HUES48 (cell line): Measurements from ENCODE around the gene TTC16.

Experiments
- H3K27ac ChIP-seq: one replicate; pipeline ENCODE4 v1.7.0; 2013; ENCODE audit warnings: low read depth, low read length, inconsistent platforms
- H3K27me3 ChIP-seq: 2 replicates; pipeline ENCODE4 v1.6.1; 2013; ENCODE audit warnings: mild to moderate bottlenecking, low read length; ENCODE audit not compliant: control insufficient read depth, insufficient read depth
- H3K36me3 ChIP-seq: 2 replicates; pipeline ENCODE4 v1.6.1; 2013; ENCODE audit warnings: low read length; ENCODE audit not compliant: control insufficient read depth, insufficient read depth
- H3K4me1 ChIP-seq: 2 replicates; pipeline ENCODE4 v1.6.1; 2013; ENCODE audit warnings: mild to moderate bottlenecking, low read length; ENCODE audit not compliant: control insufficient read depth, insufficient read depth
- H3K4me3 ChIP-seq: 2 replicates; pipeline ENCODE4 v1.5.1; 2013; ENCODE audit warnings: mild to moderate bottlenecking, low read depth, low read length
- H3K9ac ChIP-seq: 2 replicates; pipeline ENCODE4 v1.6.1; 2013; ENCODE audit warnings: mild to moderate bottlenecking, low read depth, low read length, moderate library complexity
- H3K9me3 ChIP-seq: 2 replicates; pipeline ENCODE4 v1.6.1; 2013; ENCODE audit warnings: low read length; ENCODE audit not compliant: control insufficient read depth, insufficient read depth

TTC16 gene

DNA sequence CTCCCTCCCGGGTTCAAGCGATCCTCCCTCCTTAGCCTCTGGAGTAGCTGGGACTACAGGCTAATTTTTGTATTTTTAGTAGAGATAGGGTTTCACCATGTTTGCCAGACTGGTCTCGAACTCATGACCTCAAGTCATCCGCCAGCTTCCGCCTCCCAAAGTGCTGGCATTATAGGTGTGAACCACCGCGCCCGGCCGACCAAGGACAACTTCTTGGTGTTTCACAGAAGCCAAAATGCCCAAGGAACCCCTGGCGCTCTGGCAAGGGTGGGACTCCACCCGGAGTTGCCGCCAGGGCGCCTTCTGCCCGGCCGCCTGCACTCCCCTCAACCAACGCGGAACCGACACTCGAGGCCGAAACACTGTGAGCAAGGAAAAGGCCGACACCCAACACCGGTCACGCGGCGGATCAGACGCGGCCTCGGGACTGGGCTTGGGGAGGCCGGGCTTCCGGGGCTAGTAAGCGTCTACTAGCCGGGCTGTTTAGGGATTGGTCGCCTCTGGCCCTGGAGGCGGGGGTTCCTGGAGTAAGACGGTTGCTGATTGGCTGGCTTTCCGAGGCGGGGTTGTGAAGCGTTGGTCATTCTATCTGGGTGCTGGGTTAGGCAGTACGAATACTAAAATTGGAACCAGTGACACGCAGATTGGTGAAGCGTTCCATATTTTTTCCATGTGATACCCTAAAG is 16.8 kb upstream of the TTC16 start:
- Histone ChIP-seq H3K4me1 (no peaks in the 10 kb centered on the region), H3K36me3 (no peaks in the 10 kb centered on the region), H3K27me3 (no peaks in the 10 kb centered on the region), H3K27ac (no peak overlapping the region), H3K9ac (peak overlapping the region; percentile 35), H3K9me3 (no peaks in the 10 kb centered on the region), H3K4me3 (peak overlapping the region; percentile 54)

DNA sequence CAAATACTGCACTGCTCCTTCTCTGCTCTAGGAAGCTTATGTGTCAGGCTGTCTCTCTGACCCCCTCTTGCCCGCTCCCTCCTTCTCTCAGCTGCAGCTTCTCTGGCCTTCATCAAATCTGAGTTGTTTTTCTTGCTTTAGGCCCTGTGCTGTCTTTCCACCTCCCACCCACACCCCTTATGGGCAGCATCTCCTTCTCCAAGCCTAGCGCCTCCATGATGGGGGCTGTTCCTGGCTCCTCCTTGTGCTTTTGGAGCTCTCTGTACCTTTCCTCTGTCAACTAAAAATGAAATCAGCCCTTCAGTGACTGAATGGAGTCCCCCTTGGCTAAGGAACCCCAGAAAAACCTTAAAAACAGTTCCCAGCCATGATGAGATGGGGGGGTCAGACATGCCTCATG is 15.7 kb upstream of the TTC16 start:
- Histone ChIP-seq H3K9ac (no peak overlapping the region), H3K36me3 (no peaks in the 10 kb centered on the region)

DNA sequence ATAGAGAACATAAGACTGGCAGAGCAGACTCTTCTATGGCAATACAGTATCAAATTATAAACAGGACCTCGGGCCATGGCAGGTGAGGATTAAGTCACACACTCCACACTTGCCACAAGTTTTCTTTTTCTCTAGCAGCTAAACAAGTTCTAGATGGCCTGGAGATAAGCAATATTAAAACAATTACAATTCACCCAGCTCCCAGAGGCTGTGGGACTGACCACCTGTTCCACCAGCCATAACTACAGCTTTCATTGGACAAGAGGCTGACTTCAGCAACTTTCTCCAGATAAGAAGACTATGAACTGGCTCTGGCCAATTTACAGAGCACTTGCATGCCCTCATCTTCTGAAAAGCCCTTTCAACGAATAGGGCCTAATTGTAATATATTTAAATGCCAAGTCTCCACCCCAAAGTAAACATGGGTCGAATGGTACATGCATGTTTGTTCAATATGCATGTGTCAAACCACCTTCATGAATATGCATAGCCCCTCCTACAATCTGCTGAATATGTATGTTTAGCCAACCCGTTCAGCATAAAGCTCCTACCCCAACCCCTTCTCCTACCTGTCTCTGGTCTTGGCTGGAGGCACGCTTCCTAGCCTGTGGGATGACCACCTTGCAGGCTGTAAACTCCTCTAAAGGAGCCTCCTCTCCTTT is 15.2 kb upstream of the TTC16 start:
- Histone ChIP-seq H3K9ac (no peak overlapping the region), H3K4me3 (no peak overlapping the region), H3K27ac (no peak overlapping the region), H3K4me1 (no peaks in the 10 kb centered on the region), H3K36me3 (no peaks in the 10 kb centered on the region), H3K9me3 (no peaks in the 10 kb centered on the region), H3K27me3 (no peaks in the 10 kb centered on the region)

More for the DNA sequence above, 15.7 kb upstream of the TTC16 start:
- Histone ChIP-seq H3K27me3 (no peaks in the 10 kb centered on the region), H3K27ac (no peak overlapping the region), H3K4me1 (no peaks in the 10 kb centered on the region), H3K9me3 (no peaks in the 10 kb centered on the region), H3K4me3 (no peak overlapping the region)

DNA sequence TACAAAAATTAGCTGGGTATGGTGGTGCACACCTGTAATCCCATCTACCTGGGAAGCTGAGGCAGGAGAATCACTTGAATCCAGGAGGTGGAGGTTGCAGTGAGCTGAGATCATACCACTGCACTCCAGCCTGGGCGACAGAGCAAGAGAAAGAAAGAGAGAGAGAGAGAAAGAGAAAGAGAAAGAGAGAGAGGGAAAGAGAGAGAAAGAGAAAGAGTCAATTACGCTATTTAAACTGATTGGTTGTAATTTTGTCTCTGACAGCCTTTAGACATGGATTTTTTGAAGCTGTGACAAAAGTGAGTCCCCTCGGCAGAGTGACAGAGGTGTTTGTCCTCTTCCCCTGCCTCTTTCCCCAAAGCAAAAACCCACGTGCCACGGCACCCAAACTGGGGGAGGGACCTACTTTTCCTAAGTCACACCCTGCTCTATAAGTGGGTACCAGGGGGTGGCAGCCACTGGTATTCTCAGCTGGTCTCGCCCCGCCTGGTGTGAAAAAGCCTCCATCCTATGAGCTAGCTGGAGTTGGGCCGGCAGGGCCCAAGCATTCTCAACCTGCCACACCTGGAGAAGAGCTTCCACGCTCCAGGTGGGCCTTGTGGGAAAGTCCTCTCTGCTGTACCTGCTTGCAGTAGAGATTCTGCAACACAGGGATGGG is 12.5 kb upstream of the TTC16 start:
- H3K4me1 ChIP-seq: 0 out of 2 replicates have a peak, but pooled peaks cover 4% of the 10 kb centered on the region

DNA sequence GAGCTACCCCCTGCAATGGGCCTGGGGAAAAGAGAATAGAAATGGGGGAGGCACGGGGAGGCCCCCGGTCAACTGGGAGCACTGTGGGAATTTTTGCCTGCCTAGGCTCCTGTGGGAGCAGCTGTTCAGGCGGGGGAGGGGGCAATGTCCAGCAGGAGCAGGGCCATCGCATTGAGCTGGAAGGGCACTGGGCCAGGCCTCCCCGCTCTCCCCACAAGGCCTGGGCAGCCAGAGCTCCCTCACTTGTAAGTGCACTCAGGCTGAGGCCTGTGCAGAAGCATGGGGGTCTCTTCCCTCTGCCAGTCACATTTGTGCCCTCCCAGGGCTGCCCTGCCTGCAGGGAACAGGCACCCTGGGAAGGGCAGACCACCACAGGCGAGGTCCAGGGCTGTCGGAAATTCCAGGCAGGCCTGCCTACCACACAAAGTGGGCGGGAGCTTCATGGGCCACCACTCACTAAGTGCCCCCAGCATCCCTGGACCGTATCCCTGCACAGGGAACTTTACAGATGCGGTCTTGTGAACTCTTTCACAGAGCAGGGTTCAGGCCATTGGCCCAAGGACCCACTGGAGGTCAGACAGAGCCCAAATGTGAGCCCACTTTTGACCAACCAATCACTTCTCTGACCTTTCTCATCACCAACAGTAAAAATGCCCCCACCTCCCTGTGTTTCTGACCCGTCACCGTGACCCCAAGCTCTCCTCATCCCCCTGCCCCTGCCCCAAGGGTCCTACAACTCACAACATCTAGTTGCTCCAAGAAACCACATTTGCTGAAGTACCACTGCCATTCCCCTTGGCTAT is 10.1 kb upstream of the TTC16 start:
- H3K27ac ChIP-seq: no peak overlapping the region
- 0 out of 2 replicates have a peak, but pooled peaks cover 4% of the 10 kb centered on the region for H3K4me1 ChIP-seq
- H3K9me3 ChIP-seq: no peaks in the 10 kb centered on the region
- no peaks in the 10 kb centered on the region for H3K27me3 ChIP-seq
- H3K4me3 ChIP-seq: no peak overlapping the region
- no peak overlapping the region for H3K9ac ChIP-seq
- H3K36me3 ChIP-seq: no peaks in the 10 kb centered on the region

More for the DNA sequence above, 12.5 kb upstream of the TTC16 start:
- no peaks in the 10 kb centered on the region for H3K9me3 ChIP-seq
- H3K36me3 ChIP-seq: no peaks in the 10 kb centered on the region
- no peak overlapping the region for H3K9ac ChIP-seq
- no peaks in the 10 kb centered on the region for H3K27me3 ChIP-seq
- no peak overlapping the region for H3K4me3 ChIP-seq
- H3K27ac ChIP-seq: no peak overlapping the region

DNA sequence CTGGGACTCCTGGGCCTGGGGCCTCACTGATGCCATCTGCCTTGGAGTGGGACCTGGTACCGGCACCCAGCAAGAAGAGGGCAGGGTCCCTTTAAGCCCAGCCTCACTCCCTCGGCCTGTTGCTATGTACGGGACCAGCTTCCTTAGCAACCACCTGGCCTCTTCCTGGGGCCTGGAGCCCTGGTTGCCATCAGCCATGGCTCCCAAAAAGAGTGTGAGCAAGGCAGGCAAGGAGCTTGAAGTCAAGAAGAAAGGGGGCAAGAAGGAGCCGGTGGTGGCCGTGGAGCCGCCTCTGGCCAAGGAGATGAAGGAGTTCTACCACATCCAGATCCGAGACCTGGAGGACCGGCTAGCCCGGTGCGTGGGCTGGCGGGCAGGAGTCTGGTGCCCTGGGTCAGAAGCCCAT is 9.0 kb upstream of the TTC16 start, which contains the start of gene CFAP157:
TSS of gene CFAP157 (plus strand) at position 153 of the 406 bp plus-strand sequence. CDS start at position 197, 44 bp downstream.
- Histone ChIP-seq H3K4me1 (peaks cover 11% of the 10 kb centered on the region), H3K9me3 (no peaks in the 10 kb centered on the region), H3K4me3 (no peak within 1 kb of the TSS), H3K27me3 (no peaks in the 10 kb centered on the region), H3K36me3 (no peaks in the 10 kb centered on the region), H3K27ac (no peak within 1 kb of the TSS), H3K9ac (no peak within 1 kb of the TSS)

DNA sequence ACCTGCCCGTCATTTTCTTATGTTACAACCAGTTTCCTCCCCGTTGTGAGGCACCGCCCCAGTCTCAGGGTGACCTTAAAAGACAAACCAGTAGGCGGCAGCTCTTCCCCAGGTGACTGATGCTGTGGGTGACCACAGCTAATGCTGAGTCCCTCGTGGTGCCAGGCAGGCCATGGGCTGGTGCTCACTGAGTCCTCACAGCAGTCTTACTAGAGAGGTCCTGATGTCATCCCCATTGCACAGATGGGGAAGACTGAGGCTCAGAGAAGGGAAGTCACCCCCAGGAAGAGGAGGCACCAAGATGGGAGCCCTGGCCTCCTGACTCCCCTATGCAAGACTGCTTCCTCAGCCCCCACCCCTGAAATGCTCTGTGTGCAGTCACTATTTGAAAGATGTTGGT is 8.1 kb upstream of the TTC16 start:
- no peaks in the 10 kb centered on the region for H3K36me3 ChIP-seq
- no peak overlapping the region for H3K27ac ChIP-seq
- no peak overlapping the region for H3K4me3 ChIP-seq
- no peaks in the 10 kb centered on the region for H3K27me3 ChIP-seq
- peaks cover 18% of the 10 kb centered on the region for H3K4me1 ChIP-seq
- no peaks in the 10 kb centered on the region for H3K9me3 ChIP-seq
- no peak overlapping the region for H3K9ac ChIP-seq

DNA sequence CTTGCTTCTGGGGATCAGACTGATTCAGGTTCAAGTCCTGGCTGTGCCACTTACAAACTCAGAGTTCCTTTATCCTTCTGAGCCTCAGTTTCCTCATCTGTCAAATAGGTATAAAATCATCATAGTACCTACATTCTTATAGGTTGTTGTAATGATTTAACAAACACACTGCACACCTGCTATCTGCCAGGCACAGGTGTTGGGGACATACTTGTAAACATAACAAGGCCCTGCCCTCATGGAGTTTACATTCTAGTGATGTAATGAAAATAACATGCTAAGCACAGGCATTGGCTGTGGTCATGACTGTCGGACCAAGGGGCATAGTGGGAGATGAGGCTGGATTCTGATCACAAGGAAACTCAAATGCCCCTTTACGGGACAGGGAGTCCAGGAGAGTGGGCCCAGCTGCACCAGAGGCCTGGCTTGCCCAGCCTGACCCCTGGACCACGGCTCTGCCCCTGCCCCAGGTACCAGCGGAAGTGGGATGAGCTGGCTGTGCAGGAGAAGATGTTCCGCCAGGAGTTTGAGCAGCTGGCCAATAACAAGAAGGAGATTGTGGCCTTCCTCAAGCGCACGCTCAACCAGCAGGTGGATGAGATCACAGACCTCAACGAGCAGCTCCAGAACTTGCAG is 6.8 kb upstream of the TTC16 start:
- H3K4me3 ChIP-seq: no peak overlapping the region
- H3K4me1 ChIP-seq: peaks cover 18% of the 10 kb centered on the region
- H3K27me3 ChIP-seq: no peaks in the 10 kb centered on the region
- H3K9me3 ChIP-seq: no peaks in the 10 kb centered on the region
- H3K27ac ChIP-seq: no peak overlapping the region
- H3K9ac ChIP-seq: no peak overlapping the region
- no peaks in the 10 kb centered on the region for H3K36me3 ChIP-seq

DNA sequence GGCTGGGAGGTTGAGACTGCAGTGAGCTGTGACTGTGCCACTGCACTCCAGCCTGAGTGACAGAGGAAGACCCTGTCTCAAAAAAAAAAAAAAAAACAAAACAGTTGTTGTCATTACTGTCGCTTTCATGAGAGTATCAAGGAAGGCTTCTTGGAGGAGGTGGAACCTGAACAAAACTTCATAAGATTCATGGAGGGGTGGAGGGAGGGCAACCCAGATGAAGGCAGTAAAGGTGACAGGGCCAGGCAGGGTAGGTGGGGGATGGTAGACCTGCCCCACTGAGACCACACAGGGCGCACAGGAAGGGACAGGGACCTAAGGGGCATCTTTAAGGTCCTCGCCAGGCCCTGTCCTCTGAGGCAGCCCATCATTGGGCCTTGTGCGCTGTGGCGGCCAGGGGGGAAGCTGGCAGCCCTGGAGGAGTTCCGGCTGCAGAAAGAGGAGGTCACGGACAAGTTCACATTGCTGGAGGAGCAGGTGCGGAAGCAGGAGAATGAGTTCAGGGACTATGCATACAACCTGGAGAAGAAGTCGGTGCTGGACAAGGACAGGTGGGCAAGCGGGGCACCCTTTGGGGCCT is 5.6 kb upstream of the TTC16 start:
- H3K27me3 ChIP-seq: no peaks in the 10 kb centered on the region
- H3K9ac ChIP-seq: no peak overlapping the region
- no peaks in the 10 kb centered on the region for H3K9me3 ChIP-seq
- H3K27ac ChIP-seq: no peak overlapping the region
- peaks cover 22% of the 10 kb centered on the region for H3K4me1 ChIP-seq
- H3K4me3 ChIP-seq: no peak overlapping the region
- no peaks in the 10 kb centered on the region for H3K36me3 ChIP-seq

DNA sequence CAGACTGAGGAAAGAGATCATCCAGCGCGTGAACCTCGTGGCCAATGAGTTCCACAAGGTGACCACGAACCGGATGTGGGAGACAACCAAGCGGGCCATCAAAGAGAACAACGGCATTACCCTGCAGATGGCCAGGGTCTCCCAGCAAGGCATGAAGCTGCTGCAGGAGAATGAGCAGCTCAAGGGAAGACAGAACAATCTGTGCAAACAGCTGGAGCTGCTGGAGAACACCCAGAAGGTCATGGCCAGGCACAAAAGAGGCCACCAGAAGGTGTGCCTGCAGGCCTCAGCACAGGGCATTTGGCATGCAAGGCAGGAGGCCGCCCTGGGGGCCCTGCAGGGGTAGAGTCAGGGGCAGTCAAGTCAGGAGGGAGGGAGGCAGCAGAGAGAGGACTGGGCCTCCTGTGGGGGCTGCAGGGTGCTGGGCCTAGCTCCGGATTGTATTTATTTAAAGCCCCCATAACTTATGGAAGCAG is 4.6 kb upstream of the TTC16 start:
- H3K9me3 ChIP-seq: no peaks in the 10 kb centered on the region
- H3K36me3 ChIP-seq: no peaks in the 10 kb centered on the region
- no peak overlapping the region for H3K9ac ChIP-seq
- peaks cover 22% of the 10 kb centered on the region for H3K4me1 ChIP-seq
- H3K4me3 ChIP-seq: no peak overlapping the region
- H3K27me3 ChIP-seq: no peaks in the 10 kb centered on the region
- peak overlapping the region; percentile 47 for H3K27ac ChIP-seq
